ENCODE measurements around the gene PSAPL1.
"Not testable (repeated sequence)": the region's sequence is repeated elsewhere in the genome, so short reads cannot be mapped to it uniquely, and the experiment has no call there.

PSAPL1 gene

GRCh38 chr4:7457201-7458065, 22.7 kb upstream of the PSAPL1 start:
- no peak for DNase-seq

- not testable (repeated sequence) for DNase-seq
These were observed 18.1 kb upstream of the PSAPL1 start for GRCh38 chr4:7452802-7453201.

- no peak for DNase-seq
These were observed 17.1 kb upstream of the PSAPL1 start for GRCh38 chr4:7451800-7452199.

- DNase-seq = no peak
These were observed 16.7 kb upstream of the PSAPL1 start for GRCh38 chr4:7451434-7451789.

- DNase-seq = no peak
These were observed 16.2 kb upstream of the PSAPL1 start for GRCh38 chr4:7450775-7451433.

- no peak for DNase-seq
These were observed 13.3 kb upstream of the PSAPL1 start for GRCh38 chr4:7448036-7448435.

- DNase-seq = no peak
These were observed 12.5 kb upstream of the PSAPL1 start for GRCh38 chr4:7447236-7447635.

- no peak for DNase-seq
These were observed 10.0 kb upstream of the PSAPL1 start for GRCh38 chr4:7444731-7445130.

- DNase-seq = no peak
These were observed 9.6 kb upstream of the PSAPL1 start for GRCh38 chr4:7444314-7444713.

GRCh38 chr4:7442574-7443162, 7.9 kb upstream of the PSAPL1 start:
- no peak for DNase-seq

GRCh38 chr4:7441201-7441600, 6.5 kb upstream of the PSAPL1 start:
- no peak for DNase-seq

- DNase-seq = no peak
These were observed 5.0 kb upstream of the PSAPL1 start for GRCh38 chr4:7439699-7440098.

GRCh38 chr4:7436256-7436655, 1.5 kb upstream of the PSAPL1 start:
- DNase-seq = no peak

GRCh38 chr4:7435471-7436061, 836 bp upstream of the PSAPL1 start:
- no peak for DNase-seq

- no peak for DNase-seq
These were observed 477 bp downstream of the PSAPL1 start for GRCh38 chr4:7434141-7434765.

- no peak for DNase-seq
These were observed 1.2 kb downstream of the PSAPL1 start for GRCh38 chr4:7433376-7434140.

- DNase-seq = no peak
These were observed 2.0 kb downstream of the PSAPL1 start for GRCh38 chr4:7432531-7433375.

- no peak for DNase-seq
These were observed 2.8 kb downstream of the PSAPL1 start for GRCh38 chr4:7431696-7432530.

- no peak for DNase-seq
These were observed 3.6 kb downstream of the PSAPL1 start for GRCh38 chr4:7430965-7431695.

All from stimulated activated CD8-positive, alpha-beta memory T cell treated with anti-CD3 and anti-CD28 coated beads, Interleukin-4, amount 100 ng/mL, for 48 hours (primary cell).